Activated CD8-positive, alpha-beta memory T cell treated with anti-CD3 and anti-CD28 coated beads for 48 hours (primary cell): Measurements from ENCODE around the gene DAD1.

Source experiments
- DNase-seq, 3 experiments: peaks; one replicate each; pipeline ENCODE4 v3.0.0-alpha.2; 2020; ENCODE audit warnings: low read depth in 2 of 3, low spot score in 2 of 3

The DAD1 gene

DNA sequence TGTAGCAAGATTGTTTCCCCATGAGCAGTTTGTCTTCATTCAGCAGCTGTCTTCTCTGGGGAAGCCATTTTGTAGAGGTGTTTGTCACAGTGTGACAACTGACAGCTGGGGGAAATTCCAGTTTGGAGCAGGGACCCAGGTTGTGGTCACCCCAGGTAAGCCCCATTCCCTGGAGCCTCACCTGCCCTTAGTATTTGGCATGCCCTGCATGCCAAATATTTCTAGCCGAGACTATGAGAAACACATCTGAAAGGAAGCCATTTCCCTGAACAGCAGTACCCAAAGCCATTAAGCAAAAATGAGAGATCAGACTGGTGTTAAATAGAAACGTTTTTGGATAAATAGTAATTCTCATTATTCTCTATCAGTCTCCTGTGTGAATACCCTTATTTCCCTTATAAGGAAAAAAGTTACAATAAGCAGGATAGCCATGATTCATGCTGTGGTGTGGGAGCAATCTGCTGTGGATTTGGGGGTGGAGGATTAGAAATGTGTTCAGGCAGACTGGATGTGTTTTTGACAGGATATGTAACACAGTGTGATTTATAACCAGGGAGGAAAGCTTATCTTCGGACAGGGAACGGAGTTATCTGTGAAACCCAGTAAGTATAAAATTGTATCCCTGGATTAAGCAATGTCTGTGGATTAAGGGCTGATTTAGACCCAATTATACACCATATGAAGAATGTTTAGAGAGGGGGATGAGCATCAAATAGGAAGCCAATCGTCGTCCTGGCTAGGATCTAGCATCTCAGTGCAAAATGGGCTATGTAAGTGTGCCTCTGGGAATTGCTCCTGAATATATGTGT is 68.9 kb downstream of the DAD1 start:
- DNase-seq = no peak

DNA sequence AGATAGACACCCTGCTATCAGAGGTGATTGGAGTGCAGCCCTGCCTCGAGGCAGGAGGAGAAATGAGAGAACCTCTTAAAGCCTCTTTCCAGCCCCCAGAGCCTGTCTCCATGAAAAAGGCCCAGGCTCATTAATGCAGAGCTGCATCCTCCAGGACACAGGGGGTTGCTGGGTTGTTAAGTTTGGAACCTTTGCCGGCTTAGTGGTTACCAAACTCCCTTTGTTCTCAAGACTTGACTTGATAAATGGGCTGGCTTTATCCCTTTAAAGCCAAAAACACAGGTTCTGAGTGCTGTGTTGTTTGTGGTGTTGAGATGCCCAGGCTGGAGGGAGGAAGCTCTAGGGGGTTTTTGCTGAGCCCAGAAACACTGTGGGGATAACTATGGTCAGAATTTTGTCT is 71.0 kb downstream of the DAD1 start:
- DNase-seq = no peak

DNA sequence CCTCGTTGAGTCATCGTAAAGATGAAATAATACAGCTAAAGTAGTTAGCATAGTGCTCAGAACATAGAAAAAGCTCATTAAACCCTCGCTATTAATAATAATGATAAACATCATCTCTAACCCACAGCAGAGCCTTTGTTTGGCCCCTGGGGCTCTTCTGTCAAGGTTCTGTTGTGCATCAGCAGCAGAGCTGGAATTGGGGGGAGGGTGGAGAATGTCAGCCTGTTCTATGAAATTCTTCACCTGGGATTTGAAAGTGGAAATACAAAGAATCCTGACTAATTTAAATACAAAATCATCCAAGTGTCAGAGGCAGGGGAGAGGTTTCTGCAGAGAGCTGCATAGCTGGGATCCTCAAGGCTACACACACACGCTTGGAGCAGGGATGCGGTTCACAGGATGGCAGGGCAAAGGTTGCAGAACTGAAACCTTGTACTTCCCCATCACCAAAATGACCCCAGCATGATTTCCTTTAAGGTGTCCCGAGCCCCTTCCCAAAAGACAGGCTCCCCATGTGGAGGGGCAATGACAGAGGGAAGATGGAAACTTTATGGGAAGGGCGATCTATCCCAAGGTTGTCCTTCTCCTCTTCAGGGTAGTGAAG is 71.8 kb downstream of the DAD1 start:
- no peak for DNase-seq

DNA sequence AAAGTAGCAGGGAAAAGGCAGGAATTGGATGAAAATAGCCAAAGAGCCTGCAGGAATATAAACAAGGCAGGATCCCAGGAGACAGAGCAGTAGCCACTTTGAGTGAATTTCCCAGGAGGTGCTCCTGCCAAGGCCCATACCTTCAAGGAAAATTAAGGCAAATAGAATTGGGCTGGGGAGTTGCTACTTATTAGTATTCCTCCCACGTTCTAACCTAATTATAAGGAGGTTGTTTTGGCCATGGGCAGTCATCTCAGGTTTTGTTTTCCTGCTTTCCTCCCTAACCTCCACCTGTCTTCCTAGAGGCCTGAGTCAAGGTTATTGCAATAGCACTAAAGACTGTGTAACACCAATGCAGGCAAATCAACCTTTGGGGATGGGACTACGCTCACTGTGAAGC is 73.1 kb downstream of the DAD1 start:
- DNase-seq = no peak
